HG02870 (cell line): ENCODE results near the gene KCTD7.
A peak's percentile ranks its signal among the peaks of the same experiment; 100 is the strongest.
"Not testable (repeated sequence)": the region's sequence is repeated elsewhere in the genome, so short reads cannot be mapped to it uniquely, and the experiment has no call there.

Experiments used
- ATAC-seq: cut with Tn5 transposase; IDR thresholded peaks from one replicate; pipeline ENCODE4 v1.9.1; 2021; ENCODE audit warnings: mild to moderate bottlenecking, moderate library complexity; ENCODE audit not compliant: unreplicated experiment

Gene KCTD7

DNA sequence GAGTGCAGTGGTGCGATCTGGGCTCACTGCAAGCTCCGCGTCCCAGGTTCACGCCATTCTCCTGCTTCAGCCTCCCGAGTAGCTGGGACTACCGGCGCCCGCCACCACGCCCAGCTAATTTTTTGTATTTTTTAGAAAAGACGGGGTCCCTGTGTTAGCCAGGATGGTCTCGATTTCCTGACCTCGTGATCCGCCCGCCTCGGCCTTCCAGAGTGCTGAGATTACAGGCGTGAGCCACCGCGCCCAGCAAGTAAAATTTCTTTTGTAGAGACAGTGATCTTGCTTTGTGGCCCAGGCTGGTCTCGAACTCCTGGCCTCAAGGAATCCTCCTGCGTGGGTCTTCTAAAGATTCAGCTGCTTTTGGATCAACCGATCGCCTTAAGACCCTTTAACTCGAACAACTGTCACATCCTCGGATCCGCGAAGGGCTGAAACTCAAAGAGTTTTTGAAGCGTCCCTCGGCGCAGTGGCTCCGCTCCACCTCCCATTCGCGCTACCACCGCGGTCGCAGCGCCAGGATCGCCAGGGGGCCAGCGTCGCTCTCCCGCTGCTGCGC lies 25.1 kb downstream of the KCTD7 start:
- not testable (repeated sequence) for ATAC-seq

DNA sequence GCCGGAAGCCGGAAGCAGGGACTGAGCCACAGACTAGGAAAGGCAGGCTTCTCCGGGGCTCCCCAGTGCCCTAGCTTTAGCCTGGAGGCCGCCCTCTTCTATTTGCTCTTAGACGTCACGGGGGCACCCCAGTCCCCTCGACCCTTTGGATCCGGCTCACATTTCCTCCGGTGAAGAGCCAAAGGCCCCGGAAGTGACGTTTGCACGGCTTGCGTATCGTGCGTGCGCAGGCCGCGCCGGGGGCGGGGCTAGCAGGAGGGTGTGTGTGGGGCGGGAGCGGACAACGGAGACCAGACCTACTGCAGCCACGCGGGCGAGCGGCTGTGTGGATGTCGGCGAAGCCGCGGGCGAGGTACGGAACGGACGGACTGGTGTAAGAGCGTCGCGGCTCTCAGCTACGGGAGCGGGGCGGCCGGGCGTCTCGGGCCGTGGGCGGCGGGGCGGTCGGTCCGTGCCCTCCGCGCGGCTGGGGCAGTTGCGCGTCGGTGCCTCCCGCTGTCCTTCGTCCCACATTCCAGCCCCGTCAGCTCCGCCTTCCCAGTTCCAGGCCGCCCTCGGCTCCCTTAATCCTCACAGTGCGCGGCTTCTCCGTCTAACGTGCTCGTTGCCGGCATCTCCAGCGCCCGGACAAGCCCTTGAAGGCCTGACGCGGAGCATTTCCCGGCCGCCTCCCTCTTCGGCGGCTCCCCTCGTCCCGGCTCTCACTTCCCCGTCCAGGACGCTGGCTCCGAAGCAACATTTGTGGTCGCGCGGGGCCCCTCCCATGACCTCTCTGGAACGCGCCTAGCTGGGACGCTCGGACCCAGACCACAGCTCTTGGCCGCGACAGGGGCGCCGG lies 25.8 kb downstream of the KCTD7 start:
- peak; percentile 91 for ATAC-seq

DNA sequence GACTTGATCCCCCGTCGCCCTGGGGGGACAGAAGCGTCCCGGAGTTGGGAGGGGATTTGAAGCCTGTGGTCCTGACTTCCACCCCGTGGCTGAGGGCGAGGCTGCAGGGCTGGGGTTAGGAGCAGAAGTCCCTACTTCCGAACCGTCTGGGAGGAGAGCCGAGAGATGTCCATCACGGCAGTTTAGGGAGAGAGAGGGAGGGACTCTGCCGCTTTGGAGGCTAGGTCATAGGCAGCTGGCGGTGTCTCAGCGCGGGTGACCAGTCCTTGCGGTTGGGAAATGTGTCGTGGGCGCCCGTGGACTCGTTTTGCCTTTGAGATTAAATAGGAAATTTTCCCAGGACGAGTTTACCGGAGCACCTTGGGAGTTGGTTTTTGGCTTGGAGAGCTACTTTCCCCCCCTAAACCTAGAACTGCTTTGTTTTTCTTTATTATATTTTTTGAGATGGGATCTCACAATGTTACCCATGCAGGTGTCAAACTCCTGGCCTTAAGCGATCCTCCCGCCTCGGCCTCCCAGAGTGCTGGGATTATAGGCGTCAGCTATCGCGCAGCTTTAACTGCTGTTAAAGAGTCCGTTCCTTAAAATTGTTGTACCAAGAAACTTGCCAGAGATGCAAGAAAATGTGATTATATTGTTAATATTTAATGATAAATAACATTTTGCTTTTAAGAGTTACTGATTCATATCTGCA lies 26.6 kb downstream of the KCTD7 start:
- ATAC-seq = peak; percentile 20

DNA sequence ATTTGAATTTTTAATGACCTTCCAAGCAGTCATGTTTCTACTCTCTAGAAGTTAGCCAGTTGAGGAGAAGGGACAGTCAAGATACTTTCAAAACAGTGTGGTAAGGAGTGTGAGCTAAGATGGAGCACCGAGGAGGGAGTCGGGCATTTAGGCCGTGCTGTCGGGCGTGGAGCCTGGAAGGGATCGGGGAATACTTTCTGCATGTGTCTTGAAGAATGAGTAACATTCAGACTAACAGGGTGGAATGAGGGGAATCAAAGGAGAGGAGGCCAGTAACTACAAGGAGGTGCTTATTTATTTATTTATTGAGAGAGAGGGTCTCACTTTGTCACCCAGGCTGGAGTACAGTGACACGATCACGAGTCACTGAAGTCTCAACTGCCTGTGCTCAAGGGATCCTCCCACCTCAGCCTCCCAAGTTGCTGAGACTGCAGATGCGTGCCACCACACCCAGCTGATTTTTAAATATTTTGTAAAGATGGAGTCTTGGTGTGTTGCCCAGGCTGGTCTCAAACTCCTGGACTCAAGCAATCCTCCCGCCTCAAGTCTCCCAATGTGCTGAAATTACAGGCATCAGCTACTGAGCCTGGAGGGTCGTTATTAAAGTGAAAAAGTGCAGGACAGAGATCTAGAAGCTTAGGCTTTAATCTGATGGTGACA lies 27.3 kb downstream of the KCTD7 start:
- not testable (repeated sequence) for ATAC-seq

DNA sequence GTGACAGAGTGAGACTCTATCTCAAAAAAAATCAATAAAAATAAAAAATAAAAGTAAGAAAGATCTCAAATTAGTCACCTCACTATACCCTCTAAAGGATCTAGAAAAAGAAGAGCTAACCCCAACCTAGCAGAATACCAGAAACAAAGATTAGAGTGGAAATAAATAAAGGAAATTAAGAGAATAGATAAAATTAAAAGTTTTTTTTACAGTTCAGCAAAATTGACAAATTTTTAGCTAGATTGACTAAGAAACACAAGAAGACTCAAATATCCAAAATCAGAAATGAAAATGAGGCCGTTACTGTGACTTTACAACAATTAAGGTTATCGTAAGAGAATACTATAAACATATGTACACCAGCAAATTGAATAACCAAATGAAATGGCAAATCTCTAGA lies 29.1 kb downstream of the KCTD7 start:
- ATAC-seq = no peak

DNA sequence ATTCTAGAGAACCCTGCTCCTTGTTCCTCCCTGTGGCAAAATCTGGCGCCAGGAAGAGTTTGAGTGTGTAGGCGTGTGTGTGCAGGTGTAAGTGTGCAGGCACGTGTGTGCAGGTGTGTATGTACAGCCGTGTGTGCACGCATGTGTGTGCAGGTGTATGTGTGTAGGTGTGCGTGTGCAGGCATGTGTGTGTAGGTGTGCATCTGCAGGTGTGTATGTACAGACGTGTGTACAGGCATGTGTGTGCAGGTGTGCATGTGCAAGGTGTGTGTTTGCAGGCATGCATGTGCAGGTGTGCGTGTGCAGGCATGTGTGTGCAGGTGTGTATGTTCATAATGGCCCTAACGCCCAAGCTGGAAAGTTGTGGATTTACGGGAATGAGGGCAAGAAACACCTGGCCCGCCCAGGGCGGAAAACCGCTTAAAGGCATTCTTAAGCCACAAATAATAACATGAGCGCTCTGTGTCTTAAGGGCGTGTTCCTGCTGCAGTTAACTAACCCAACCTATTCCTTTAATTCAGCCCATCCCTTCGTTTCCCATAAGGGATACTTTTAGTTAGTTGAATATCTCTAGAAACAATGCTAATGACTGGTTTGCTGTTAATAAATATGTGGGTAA lies 34.1 kb downstream of the KCTD7 start:
- ATAC-seq = no peak

DNA sequence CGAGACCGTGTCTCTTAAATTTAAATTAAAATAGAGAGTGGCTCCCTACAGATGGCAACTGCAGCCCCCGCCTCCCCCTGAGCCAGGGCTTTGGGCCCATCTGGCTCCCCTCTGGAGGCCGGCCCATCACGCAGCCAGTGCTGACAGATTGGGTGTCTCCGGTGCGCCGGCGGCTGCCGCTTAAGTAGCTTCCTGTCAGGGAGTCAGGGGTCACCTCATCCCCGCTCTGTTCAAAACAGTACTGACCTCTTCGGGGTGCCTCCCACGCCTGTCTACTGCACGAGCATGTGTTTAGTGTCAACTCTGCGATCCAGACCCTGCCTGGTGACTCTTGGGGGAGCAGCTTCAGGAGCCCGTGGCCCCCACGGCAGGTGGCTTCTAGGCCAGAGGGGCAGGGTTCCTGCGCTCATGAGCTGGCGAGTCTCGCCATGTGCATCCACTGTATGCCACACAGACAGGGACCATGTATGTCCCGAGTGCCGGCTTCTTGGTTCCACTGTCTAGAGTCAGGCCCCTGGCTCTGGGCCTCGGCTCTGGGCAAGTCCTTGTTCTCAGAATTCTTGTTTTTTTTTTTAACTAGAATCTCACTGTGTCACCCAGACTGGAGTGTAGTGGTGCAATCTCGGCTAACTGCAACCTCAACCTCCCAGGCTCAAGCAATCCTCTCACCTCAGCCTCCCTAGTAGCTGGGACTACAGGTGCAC lies 36.1 kb downstream of the KCTD7 start:
- ATAC-seq = no peak

DNA sequence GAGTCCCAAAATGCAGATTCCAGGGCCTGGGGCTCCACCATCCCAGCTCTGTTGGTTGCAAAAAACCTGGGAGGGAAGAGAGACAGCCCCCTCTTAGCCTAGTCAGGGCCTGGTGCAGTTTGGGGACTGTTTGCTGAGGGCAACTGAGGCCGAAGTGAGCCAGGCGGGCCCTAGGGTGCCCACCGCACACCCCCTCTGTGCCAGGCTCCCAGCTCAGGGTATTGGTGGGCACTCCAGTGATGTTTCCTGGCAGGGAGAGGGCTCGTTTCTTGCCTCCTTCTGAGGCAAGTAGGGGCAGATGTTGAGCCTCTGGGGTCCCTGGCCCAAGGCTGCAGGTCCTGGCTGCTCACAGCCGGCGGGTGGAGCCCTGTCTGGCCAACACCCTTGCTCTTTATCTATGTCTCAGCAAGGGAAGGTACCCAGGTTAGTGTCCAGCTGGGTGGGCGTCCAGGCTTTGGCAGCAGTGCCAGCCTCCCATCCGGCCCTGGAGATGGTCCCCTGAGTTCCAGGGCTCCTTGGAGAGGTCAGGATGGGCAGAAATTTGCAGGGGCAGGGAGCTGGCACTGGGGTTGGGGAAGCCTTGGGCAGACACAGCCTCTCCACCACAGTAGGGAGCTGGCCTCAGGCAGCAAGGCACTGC lies 37.8 kb downstream of the KCTD7 start:
- ATAC-seq = no peak

DNA sequence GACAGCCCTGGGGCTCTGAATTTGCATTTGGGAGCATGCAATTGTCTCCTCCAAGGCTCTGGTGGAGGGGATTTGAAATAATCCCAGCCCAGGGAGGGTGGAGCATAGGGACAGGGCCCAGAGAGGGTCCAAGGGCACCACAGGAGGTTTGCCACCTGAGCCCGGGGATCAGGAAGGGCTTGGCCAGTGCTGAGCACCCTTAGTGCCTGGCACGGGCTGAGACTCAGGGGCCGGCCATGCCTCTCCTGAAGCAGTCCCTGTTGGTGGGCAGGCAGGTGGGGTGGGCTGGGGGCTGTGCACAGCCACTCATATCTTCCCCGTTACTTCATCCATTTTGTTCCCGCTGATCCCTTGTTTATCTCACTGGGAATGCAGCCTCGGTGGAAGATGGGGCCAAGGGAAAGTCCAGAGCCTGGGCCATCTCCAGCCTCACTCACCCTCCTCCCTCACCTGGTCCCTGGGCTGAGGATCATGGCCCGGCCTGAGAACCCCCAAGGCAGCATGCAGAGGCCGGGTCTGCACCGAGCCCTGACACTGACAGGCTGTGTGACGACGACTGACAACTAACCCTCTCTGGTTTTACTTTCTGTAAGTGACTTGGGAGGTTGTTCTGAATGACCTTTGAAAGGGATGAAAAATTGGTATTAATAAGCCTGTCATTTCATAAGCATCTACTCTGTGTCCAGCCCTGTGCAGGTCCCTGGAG lies 38.5 kb downstream of the KCTD7 start:
- ATAC-seq = no peak

DNA sequence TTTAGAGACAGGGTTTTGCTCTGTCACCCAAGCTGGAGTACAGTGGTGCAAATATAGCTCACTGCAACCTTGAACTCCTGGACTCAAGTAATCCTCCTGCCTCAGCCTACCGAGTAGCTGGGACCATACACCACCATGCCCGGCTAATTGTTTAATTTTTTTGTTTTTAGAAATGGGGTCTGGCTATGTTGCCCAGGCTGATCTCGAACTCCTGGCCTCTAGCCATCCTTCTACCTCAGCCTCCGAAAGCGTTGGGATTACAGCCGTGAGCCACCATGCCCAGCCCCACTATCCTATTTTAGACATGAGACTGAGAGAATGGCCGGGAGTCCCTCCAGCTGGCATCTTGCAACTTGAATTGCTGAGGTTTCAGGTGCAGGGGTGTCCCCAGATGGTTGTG lies 39.4 kb downstream of the KCTD7 start:
- no peak for ATAC-seq

DNA sequence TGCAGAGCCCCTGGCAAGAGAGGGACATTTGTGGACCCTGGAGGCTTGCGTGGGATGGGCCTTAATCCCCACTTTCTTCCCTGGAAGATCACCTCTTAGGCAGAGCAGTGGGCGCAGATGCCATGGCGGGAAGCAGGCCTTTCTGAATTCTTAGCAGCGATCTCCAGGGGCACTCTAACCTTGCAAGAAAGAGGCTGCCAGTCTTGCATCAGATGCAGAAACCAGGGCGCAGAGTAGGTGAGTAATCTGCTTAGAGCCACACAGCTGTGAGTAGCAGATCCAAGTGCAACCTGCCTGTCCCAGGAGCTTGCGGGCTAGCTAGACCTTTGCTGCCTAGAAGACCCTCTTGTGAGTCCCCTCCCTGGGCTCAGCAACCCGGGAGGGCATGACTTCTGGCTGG lies 40.0 kb downstream of the KCTD7 start:
- no peak for ATAC-seq

DNA sequence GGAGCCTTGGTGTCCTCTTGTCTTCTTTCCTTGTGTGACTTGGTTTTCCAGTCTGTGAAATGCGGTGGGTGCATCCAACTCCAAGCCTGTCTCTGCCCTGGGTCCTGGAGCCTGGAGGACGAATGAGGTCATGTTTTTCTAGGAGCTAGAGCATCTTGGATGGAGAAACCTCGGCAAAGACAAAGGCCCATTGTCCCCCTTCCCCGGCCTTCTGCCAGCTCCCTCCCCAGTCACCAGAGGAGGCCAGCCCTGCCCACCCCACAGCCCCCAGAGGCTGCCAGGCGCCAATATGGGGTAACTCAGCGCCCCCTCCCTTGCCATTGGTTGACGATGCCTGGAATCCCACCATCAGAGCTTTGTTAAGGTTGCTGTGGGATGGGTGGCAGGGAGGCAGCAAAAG lies 40.4 kb downstream of the KCTD7 start:
- no peak for ATAC-seq

DNA sequence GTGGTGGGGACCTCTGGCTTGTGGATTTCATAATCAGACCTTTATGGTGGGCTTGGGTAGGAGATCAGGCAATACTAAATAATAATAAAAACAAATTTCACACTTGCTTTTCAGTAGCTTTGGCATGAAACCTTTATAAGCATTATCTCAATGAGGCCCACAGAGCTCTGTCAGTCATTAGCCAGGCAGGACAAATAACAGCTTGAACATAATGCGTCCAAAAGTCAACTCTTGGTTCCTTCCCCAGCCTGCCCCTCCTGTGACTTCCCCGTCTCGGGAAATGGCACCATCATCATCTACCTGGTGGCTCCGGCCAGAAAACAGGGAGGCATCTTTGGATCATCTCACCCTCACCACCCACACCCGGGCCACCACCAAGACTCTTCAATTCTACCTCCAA lies 40.8 kb downstream of the KCTD7 start:
- no peak for ATAC-seq

DNA sequence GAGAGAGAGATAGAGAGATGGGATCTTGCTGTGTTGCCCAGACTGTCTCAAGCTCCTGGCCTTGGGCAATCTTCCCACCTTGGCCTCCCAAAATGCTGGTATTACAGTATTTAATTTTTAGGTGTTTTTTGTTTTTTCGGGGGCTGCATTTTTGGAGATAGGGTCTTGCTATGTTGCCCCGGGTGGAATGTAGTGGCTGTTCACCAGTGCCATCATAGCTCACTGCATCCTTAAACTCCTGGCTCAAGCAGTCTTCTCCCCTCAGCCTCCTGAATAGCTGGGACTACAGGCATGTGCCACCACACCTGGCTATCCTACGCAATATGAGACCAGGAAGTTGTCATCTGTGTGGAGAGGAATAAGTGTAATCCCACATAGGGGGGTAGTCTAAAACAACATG lies 42.4 kb downstream of the KCTD7 start:
- no peak for ATAC-seq

DNA sequence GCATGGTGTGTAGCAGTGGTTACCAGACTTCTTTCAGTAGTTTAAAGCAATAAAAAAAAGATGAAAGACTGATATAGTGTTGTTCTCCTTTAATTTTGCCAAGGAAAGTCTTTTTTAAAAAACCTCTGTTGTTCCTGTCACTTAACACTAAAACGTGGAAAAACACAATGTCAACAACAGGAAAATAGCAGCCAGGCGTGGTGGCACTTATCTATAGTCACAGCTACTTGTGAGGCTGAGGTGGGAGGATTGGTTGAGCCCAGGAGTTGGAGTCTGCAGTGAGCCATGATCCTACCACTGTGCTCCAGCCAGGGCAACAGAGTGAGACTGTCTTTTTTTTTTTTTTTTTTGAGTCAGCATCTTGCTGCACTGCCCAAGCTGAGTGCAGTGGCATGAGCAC lies 42.8 kb downstream of the KCTD7 start:
- not testable (repeated sequence) for ATAC-seq

DNA sequence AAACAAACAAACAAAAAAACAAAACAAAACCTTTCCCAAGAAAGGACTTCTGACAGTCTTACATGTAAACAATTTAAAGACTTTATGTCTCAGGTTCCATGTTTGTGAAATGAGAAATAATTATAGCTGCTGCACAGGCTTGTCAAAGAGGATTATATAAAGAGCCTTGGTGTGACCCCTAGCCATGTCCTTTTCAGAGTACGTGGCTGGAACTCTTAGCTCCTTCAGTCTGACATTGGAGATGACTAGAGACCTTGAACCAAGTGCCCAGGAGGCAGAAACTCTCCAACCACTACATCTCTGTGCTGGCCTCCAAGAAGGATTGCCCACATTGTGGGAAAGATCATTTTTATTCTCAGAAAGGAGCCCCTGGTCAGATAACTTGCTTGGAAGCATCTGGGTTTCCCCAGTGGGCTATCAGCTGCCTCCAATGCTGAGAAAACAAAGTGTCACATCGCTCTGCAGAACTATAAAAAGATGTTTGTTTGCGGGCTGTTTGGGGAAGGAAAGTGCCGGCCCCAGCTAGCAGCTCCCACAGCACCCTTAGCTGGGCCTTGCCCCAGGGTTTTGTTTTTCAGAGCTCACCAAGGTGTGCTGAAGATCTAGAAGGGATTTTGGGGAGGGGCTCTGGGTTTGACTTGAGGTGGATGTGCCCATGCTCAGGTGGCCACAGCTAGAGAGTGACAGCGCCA lies 43.9 kb downstream of the KCTD7 start:
- ATAC-seq = peak; percentile 50

DNA sequence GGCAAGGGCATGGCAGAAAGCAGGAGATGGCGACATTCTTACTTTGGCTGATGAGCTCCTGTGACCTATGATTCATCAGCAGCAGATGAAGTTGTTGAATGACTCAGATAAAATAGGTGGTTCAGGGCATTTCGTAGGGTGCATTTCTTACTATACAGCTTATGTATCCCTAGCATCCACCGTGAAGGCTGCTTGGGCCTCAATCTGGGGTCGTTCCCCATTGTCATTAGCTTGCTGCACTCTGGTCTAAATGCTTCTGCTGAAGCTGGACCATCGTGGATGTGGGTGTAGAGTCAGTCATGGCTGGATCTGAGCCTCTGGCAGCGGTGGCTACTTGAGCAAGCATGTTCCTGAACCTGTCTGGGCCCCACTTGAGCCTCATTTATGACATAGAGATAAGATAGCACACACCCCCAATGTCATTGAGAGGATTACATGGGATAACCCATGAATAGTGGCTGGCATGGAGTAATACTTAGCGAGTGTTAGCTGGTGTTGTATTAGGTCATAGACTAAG lies 44.5 kb downstream of the KCTD7 start:
- ATAC-seq = peak; percentile 50

DNA sequence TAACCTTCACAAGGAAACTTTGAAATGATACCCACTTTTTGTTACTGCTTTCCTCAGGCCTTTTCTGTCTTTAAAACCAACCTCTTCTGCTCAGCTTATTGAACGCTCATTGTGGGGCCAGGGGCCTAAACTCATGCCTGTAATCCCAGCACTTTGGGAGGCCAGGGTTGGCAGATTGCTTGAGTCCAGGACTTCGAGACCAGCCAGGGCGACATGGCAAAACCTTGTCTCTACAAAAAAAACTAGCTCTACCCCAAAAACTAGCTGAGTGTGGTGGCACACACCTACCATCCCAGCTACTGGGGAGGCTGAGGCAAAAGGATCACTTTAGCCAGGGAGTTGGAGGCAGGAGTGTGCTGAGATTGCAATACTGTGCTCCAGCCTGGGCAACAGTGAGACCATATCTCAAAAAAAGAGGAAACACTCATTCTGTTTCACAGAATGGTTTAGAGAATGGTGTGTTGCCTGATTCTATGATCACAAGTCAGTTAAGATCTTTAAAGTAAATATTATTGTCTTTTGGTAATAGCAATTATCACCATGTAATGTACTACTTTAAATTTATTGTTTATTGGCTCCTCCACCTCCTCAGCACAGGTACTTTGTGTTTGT lies 51.1 kb downstream of the KCTD7 start:
- no peak for ATAC-seq
